AG08396 (cell line): ENCODE data around the gene CLUH.

Experiments
- DNase-seq: peaks from one replicate; pipeline ENCODE4 v3.0.0; 2012; ENCODE audit warnings: low spot score, mixed read lengths

CLUH gene

DNA sequence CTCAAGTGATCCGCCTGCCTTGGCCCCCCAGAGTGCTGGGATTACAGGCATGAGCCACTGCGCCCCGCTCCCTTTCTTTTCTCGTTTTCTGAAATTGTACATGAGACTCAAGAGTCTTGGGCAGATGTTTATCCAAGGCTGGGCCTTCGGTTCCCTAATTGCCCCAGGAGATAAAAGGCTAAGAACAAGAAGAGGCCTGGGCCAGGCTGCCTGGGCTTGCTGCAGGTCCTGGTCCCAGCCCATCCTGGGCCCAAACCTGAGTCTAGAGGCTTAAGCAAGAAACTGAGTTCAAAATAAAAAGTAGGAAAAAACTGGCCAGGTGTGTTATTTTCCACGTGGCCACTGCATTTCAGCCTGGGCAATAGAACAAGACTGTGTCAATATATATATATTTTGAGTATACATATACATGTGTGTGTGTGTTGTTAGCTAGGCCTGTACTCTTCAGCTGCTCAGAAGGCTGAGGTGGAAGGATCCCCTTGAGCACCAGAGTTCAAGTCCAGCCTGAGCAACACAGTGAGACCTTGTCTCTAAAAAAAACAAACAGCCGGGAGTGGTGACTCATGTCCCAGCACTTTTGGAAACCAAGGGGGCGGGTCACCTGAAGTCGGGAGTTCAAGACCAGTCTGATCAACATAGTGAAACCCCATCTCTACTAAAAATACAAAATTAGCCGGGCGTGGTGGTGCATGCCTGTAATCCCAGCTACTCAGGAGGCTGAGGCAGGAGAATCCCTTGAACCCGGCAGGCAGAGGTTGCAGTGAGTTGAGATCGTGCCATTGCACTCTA, 6.8 kb upstream of the CLUH start:
- DNase-seq = no peak

DNA sequence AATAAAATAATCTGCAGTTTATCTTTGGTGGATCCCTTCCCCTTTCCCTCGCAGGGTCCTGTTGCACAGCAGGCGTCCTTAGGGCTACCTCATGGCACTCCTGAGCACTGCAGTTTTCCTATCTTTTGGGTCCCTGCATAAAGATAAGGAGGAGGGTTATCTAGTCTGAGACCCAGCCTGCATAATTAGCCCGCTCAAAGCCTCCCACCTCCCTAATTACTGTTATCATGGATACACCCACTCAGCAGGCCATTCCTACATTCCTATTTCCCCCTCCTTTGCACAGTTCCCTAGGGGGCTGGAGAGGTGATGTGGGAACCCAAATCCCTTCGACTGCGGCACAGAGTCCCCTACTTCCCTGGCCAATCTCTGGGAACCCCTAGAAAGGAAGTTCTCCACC, 5.1 kb upstream of the CLUH start:
- DNase-seq = no peak

DNA sequence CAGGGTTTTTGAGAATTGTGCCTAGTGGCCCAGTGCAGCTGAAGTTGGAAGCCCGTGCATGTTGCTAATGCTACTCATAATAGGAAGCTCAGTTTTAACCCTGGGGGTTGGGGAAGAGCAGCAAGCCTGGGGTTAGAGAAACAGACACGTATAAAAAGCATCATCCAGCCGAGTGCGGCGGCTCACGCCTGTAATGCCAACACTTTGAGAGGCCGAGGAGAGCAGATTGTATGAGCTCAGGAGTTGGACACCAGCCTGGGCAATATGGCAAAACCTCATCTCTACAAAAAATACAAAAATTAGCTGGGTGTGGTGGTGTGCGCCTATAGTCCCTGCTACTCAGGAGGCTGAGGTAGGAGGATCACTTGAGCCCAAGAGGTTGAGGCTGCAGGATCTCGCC, 2.3 kb upstream of the CLUH start:
- DNase-seq = no peak

DNA sequence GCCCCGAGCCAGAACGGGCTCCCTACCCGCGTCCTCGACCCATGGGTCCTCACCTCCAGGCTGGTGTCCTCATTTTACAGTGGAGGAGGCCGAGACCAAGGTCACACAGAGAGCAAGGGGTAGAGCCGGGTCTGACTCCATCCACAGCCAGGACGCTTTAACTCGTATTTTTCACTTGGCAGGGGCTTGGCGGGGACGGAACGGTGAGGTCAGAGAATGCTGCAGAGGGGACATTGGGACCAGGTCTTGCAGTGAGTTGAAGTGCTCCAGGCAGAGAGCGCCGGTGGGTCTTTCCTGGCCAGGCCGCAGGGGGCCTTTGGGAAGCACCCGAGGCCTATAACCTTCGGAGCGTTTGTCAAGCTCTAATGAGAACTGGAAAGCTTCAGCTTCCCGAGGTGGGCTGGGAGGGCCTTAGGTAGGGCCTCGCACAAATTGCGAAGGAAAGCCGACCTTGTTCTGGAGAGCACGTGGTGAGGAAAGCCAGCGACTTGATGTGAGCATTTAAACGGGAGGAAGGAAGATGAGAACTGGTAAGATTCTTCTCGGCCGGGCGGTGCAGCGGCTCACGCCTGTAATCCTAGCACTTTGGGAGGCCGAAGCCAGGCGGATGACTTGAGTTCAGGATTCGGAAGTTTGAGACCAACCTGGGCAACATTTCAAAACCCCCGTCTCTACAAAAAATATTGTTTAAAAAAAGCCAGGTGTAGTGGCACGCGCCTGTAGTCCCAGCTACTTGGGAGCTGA, 908 bp upstream of the CLUH start:
- DNase-seq = no peak

DNA sequence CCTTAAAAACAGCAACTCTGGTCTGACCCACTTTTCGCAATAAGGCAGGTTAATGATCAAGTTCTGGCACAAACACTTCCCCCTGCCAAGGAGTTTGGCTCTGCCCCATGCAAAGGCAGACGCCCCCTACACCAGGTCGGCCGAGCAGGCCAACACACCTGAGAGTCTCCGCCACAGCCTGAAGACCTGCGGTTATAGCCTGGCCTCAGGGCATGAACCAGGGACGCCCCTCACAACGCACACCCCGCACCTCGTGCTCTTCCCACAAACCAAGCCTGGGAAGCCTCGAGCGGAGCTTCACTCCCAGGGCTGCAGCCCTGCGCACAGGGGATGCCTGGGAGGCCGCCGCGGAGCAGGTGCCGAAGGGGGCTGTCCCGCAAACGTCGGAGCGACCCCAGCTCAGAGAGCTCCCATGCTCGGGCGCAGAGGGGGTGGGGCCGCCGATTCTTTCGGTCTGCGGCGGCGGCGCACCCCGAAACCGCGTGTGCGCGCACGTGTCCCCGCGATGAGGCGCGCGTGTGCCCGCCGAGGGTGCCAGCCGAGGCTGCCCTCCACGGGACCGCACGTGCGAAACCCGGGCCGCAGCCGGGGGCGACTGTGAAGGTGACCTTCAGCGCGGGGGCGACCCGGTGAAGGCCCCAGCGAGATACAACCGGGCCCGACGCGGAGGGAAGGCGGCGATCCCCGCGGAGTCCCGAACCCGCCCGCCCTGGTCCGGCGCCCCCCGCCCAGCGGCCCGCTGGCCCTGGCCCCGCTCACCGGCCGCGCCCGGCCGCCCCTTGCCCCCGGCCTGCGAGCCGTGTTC, 559 bp downstream of the CLUH start:
- DNase-seq = peak; percentile 59

DNA sequence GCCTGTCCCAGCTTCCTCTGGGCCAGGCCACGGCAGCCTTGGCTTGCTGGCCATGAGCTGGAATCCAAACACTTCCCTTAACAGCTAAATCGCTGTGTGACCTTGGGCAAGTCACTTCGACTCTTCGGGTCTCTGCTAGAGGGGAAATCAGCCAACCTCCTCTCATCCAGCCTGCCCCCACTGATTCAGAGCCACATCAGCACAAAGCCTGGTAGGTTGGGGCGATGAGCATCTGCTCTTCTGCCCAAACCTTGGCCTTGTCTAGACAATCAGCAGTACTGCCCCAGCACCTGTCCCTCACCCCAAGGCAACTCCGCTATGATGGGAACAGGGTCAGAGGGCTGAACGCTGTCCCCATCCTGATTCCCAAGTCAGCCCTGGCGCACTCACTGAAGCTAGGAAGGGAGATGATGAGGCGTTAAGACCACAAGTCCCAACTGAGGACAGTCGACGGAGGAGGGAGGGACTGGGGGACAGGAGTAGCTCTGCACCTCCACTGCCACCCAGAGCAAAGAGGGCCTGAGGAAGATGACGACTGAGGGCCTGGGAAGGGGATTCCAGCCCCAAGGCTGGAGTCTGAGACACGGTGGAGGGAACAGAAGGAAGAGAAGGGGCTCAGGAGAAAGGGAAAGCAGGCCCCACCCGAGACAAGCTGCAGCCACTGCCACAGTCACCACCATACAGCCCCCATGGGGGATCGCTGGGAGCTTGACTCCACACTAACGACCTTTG, 1.3 kb downstream of the CLUH start:
- DNase-seq = no peak

DNA sequence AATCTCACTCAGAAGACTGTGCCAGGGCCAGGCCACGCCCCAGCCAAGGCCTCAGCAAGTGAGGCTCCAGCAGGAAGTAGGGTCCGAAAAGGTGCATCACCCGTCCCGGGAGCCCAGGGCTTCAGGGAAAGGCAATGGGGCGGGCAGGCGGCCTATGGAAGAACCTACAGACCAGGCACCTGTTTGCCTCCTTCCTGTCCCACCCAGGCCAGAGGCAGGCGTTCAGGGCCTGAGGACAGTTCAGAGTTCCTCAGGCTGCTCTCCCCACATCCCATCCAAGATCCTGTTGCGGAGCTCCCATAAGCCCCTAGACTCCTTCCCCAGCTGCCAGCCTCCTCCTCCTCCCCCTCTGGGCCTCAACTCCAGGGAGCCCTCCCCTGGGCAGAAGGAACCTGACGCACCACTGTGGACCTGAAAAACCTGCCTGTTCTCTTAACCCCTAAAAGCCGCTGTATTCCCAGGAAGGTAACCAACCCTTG, 2.3 kb downstream of the CLUH start:
- no peak for DNase-seq

DNA sequence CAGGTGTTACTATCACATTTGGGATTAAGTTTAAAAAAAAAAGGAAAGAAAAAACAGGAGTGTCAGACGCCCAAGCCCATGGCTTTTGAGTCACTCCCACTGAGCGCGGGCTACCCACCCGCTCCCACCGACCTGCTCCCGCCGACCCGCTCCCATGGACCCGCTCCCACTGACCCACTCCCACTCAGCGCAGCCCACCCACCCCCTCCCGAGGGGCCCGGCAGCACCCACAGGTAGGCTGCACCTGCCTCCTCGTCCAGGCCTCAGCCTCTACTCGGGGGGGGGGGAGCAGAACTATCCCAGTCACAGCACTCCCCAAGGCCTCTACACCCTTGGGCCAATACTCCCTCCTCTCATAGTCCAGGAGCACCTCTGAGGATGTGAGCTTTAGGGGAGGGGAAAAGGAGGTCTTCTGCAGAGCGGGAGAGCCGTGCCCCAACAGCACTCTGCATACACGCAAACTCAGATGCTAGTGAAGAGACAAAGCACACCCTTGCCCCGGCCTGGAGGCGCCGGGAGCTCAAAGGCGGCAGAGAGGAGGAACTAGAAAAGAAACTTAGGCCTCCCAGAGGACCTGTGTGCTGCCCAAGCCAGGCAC, 2.9 kb downstream of the CLUH start:
- DNase-seq = no peak

DNA sequence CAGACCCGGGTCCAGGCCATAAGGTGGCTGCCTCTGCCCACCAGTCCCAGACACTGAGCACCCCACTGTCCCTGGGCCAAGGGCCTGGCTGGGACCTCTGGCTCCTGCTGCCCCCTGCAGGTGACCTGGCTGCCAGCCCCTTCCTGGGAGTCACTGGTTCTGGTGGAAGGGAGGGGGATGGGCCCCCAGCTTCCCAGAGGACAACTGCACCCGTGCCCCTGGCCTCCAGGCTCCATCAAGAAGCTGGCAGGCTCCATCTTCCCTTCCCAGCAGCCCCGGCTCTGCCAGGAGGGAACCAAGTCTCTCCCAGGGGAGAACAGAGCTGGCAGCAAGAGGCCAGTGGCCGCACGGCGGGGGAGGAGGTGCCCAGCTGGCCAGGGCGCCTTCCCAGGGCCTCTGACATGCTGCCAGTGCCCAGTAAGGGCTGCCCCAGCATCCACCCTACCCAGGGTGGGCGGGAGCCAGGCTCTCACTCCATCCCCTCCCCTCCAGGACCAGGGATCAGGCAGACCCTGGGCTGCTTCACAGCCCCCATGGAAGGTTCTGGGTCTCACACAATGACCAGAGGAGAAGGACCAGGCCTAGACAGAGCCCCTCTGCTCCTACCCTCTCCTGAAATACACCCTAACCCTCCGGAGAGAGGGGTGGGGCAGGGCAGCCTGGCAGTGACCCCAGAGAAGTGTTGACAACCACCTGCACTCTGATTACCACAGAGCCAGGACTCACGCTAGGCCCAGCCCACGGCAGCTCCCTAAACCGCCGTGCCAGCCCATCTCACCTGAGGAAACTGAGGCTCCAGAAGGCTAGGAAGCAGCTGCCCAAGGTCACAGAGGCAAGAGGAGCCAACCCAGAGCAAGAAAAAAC, 3.6 kb downstream of the CLUH start:
- peak; percentile 60 for DNase-seq

DNA sequence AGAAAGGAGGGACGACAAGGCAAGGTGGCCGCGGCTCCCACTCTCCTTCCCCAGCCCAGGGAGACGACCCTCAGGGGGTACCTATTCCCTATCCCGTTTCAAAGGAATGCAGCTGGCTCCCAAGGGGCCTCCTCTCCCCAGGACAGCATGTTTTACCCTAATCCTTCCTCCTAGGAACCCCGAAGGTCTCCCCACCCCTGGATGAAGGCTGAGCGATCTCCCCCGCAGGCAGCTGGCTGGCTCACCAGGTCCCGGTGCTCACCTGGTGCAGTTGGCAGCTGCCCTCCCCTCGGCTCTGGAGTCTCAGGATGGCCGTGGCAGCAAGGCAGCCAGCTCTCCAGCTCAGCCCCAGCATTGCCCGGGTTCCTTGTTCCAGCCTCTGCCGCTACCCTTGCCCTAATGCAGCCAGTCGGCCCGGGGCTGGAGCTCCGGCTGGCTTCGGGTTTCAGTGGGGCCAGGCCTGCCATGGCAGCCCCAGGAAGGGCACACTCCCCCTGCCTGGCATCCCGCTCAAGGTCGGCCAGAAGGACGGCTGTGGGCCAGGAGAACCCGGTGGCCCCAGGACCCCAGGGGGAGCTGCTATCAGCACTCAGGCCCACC, 4.6 kb downstream of the CLUH start:
- no peak for DNase-seq

DNA sequence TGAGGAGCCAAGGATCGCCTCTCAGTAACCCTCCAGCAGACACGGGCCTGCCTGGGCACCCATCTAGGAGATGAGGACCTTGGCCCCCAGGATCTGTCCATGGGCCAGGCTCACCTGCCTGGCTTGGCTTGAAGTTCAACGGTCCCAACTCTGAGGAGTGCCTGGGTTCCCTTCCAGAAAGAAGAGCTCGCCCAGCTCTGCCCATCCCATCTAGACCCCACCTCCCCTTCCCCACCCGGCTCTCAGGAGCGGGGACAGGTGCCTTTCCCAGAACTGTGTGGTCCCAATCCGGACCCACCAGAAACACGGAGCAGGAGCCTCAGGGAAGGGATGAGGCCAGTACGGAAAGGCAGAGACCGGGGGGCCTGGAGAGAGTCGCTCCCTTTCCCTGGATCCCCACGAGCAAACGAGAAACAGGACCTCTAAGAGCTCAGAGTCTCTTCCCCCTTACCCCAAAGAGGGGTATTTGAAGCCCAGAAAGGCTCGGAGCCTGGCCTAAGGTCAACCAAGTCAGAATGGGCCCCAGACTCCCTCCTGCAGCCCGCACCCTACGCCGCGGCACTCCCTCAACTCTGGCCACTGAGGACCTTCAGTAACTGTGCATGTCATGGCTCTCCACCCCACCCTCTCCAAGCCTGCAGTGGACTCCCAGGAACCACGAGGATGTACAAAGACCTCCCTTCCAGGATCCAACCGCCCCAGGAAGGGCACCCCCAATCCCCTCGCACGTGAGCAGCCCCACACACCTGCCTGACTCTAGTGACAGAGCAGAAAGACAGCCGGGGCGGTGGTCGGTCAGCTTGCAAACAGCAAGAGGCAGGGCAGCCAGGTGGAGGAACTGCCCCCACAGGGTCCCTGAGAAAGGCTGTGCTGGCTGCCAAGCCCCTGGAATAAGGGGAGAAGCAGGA, 5.4 kb downstream of the CLUH start:
- no peak for DNase-seq

DNA sequence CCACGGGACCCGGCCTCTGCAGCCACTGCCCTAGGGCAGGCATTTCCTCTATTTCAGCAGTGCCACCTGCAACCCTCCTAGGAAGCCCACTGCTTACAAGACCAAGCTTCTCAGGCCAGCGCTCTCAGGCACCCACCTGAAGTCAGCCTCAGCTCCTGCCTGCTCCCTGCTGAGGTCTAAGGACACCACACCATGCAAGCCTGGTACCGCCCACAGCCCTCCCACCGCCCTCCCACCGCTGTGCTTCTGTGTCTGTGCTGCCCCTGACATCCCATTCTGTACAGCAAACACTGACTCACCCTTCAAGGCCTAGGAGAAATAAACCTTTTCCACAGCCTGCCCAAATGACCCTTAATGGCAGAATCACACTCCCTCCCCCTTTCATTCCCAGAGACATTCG, 6.3 kb downstream of the CLUH start:
- peak; percentile 87 for DNase-seq

DNA sequence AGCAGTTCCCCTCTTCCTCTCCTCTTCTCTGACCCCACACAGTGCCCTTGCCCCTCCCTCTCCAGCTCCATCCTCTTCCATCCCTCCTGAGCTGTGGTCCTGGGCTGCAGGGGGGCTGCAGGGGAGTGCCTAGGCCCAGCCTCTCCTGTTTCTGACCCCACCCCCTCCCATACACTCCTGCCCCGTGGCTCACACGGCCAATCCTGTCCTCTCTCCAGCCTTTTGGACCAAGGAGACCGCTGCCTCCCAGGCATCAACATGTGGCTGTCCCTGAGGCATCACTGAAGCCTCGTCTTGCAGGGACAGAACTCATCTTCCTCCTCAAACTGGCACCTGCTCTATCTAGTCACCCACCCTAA, 6.7 kb downstream of the CLUH start:
- DNase-seq = no peak

DNA sequence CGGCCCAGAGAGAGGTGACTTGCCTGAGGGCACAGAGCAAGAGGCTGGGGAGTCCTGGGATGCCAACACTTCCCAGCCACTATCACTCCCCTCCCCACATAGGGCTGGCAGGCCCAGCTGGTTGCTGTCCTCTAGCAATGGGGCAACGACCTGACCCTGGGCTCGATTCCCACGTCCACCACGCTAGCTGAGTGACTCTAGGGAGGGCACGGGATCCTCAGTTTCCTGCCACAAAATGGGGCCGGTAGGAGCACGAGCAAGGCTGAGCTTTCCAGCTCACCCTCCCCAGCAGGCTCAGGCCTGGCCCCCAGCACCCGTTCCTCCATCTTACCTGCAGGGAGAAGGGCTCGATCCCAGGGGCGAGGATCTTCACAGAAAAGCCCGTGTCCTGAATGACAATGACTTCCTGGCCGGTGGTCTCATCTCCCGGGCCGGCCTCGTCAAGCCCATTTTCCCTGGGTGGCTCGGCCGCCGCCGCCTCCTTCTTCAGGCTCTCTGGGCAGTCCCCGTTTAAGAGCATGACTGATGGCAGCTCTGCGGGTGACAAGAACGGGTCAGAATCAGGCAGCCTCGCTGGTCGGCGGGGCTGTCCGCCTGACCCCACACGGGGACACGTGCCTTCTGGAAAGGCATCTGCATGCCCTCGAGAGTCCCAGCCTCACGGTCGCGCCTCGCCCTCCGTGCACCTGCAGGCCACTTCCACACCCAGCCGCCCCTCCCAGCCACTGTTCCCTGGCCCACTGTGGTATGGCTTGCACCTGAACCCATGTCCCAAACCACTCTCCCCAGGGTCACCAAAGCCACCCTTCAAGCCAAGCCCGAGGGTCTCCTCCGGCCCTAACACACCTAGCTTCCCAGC, 7.3 kb downstream of the CLUH start:
- DNase-seq = no peak

DNA sequence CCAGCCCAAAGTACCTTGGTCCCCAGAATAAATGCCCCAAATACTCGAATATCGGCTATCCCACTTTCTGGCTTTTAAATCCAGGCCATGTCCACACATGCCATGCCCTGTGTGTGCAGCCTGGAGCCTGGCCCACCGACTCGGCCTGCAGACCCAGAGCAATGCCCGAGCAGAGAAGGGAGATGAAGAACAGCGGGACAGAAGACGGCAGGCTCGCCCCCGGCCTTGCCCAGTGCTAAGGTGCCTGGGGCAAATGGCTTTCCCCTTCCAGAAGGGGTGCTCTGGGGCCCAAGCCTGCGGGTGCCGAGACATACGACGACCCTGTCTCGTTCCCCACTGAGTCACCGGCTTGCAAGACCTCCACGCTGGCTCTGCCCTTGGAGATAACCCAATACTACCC, 8.0 kb downstream of the CLUH start:
- no peak for DNase-seq

DNA sequence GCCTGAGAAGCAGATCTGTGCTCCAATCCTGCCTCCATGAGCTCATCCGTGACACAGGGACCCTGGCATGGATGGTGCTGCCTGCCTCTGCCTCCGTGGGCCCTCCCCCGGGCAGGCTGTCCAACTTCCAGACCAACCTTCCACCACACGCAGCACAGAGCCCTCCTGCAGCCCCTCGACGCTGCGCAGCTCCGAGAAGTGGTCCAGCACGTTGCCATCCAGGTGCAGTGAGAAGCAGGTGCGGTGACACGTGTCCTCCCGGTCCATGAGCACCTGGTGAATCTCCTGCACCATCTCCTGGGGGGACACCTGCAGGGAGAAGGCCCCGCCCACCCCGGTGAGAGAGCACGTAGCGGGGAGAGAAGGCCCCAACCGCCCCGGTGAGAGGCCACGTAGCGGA, 8.4 kb downstream of the CLUH start:
- DNase-seq = no peak

DNA sequence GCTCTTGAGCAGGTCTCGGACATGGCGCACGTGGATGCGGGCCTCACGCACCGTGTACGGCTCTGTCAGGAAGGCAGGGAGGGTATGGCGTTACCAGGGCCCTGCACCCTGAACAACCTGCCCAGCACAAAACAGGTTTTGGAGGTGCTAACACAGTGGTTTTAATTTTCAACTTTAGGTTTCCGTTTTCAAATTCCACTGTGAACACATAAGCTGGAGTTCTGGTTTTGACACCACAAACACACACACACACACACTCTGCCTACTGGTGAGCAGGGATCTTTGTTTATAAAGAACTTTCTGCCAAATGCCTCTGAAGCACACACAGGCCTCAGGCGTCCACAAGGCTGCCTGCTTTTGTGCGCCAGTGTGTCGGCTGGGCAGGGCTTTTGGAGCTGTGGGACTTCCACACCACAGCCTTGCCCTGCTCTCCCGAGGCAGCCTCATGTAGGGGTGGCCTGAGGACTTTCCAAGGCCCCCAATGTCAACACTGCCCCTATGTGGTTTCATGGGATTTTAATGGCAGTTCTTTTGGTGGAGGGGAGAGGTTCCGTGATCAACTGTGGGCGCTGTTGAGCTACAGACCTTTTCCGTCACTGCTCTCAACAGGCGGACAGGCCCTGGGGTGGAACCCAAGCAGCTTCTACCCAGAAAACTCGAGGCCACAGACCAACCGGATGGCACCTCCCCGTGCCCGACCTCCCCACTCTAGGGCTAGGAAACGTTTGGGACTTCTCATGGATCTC, 9.4 kb downstream of the CLUH start:
- DNase-seq = no peak
